Motor neuron (in vitro differentiated cells): ENCODE data around the gene ENTPD1. TPM values are rescaled to one million over a fixed set of nuclear protein-coding genes. Genes with fewer than 3 reads are reported as not detected.

Experiments
- ATAC-seq, 8 experiments: fragments of 200-7000 bp; cut with Tn5 transposase; replicated peaks in 6 of 8; 2 replicates each; pipeline ENCODE4 v1.8.0; 2021; ENCODE audit warnings: mild to moderate bottlenecking in 8 of 8, moderate library complexity in 8 of 8
- H3K27ac ChIP-seq, 2 donors: fragments of 250-450 bp; sonication (Bioruptor Pico); 2 replicates each; pipeline ENCODE4 v1.9.0; 2021; ENCODE audit warnings: antibody characterized with exemption in 2 of 2, mild to moderate bottlenecking in 2 of 2, moderate library complexity in 1 of 2
- H3K4me1 ChIP-seq, 2 donors: fragments of 250-450 bp; sonication (Bioruptor Pico); replicated peaks in 1 of 2; 2 replicates each; pipeline ENCODE4 v1.6.1; 2021; ENCODE audit warnings: antibody characterized with exemption in 2 of 2, mild to moderate bottlenecking in 2 of 2, moderate library complexity in 1 of 2
- H3K4me3 ChIP-seq, 5 donors: fragments of 250-450 bp; sonication (Bioruptor Pico); 2 replicates each; pipeline ENCODE4 v1.9.0; 2021; ENCODE audit warnings: antibody characterized with exemption in 5 of 5, mild to moderate bottlenecking in 5 of 5, moderate library complexity in 4 of 5
- WGBS, 10 experiments: fragments of 450-650 bp; shearing (Covaris generic); methylation state at CpG; one replicate each; pipeline ENCODE4 v1.0.0; 2022; 5-methylcytosine and 5-hydroxymethylcytosine counted together
- in situ Hi-C, 9 experiments: fragments of 400-800 bp; cut with MboI; loops; one replicate each; pipeline ENCODE4 v1.15.0; 2021; ENCODE audit warnings: low sequenced_read_pairs in 9 of 9, low pct_unique_long_range_greater_than_20kb in 2 of 9; ENCODE audit not compliant: unreplicated experiment in 9 of 9
- total RNA-seq, 8 experiments: library from RNA; unstranded; fragments of 300-600 nt; gene quantifications; 2 replicates each; pipeline versions ENCODE4 v1.2.3 to v1.2.4, GENCODE V29; 2022

The ENTPD1 gene
- total RNA-seq, 8 experiments from 2014 or later: 1.4 to 26.7 (median 3.7) TPM

DNA sequence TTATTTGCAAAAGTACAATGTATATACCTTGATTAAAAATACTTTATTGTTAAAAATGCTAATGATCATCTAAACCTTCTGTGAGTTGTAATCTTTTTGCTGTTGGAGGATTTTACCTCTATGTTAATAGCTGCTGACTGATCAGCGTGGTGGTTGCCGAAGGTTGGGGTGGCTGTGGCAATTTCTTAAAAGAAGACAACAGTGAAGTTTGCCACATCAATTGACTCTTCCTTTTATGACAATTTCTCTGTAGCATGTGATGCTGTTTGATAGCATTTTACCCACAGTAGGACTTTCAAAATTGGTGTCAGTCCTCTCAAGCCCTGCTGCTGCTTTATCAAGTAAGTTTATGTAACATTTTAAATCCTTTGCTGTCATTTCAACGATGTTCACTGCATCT, 16.9 kb upstream of the ENTPD1 start:
- ATAC-seq: no peak
- H3K4me1 ChIP-seq: no peaks in the 10 kb centered on the region
- WGBS, 10 experiments: 0 to 100% (median 87%) methylated on average over 1 to 3 of the region's 3 CpGs; no CpG with 5 or more reads in 2 of the 10 experiments
- in situ Hi-C loops: no loop called here
- H3K4me3 ChIP-seq: no peak overlapping the region
- no peak overlapping the region for H3K27ac ChIP-seq

DNA sequence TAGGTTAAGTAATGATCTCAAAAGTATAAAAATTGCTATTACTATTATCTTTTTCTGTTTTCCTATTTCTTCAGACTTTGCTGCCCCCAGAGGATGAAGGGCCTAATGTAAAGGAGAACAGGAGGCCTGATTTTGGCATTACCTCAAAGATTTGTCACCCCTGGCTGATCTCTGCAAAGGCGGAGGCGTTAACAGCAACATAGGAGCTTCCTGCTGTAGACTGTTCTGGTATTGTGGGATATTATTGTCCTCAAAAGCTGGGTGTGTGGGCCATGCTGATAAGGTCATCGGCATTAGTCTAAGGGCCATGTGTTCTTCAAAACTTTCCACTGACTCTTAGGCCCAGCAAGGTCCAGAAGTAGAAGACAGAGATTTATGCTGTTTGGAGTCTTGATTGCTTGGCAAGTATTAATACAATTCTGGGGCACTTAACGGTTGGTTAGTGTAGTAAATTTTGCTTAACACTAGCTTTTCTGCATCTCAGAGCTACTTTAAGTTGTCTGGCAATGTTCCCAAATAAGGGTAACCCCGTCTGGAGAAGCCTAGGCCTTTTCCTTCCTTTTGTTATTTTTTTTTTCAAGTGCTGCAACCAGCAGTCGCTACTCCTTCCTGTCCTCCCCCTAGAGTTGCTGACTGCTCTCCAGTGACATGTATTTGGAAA, 14.0 kb upstream of the ENTPD1 start:
- no peak overlapping the region for H3K27ac ChIP-seq
- no peaks in the 10 kb centered on the region for H3K4me1 ChIP-seq
- WGBS, 10 experiments: 15 to 100% (median 57%) methylated on average over 1 to 6 of the region's 6 CpGs
- H3K4me3 ChIP-seq: no peak overlapping the region
- ATAC-seq: peak in 2 of 8 experiments; percentile 17 to 43
- in situ Hi-C loops: no loop called here

DNA sequence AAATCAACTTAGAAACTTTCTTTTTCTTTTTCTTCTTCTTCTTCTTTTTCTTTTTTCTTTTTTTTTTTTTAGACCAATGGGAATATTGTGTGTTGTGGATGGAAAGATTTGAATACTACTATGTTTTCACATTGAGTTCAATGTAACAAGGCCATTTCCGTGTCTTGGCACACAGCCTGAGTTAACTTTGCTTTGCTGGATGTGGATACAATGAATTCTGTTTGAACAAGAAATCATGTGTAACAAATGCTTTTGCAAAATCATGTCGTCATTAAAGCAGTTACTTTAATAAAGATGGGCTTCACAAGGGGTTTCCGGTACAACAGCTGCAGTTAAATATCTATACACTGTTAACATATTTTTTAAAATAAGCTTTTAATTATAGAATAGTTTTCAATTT, 13.5 kb upstream of the ENTPD1 start:
- in situ Hi-C loops: no loop called here
- H3K4me3 ChIP-seq: no peak overlapping the region
- ATAC-seq: peak in 1 of 8 experiments; percentile 53
- WGBS, 10 experiments: 29 to 86% (median 63%) methylated on average over 1 to 3 of the region's 3 CpGs
- H3K27ac ChIP-seq: no peak overlapping the region
- no peaks in the 10 kb centered on the region for H3K4me1 ChIP-seq

DNA sequence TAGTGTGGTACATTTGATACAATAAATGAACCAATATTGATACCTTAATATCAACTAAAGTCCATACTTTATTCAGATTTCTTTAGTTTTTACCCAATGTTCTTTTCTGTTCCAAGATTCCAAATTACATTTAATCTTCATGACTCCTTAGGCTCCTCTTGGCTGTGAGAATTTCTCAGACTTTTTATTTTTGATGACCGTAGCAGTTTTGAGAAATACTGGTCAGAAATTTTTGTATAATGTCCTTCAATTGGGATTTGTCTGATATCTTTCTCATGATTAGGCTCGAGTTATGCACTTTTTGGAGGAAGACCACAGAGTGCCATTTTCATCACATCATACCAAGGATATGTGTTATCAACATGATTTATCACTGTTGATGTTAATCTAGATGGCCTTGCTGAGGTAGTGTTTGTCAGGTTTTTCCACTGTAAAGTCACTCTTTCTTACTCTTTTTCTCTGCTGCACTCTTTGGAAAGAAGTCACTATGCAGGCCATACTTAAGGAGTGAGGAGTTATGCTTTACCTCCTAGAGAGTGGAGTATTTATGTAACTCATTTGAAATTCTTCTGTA, 12.9 kb upstream of the ENTPD1 start:
- H3K4me1 ChIP-seq: no peaks in the 10 kb centered on the region
- H3K27ac ChIP-seq: no peak overlapping the region
- in situ Hi-C loops: no loop called here
- 0 to 100% (median 67%) methylated on average over 1 to 2 of the region's 2 CpGs; no CpG with 5 or more reads in 1 of the 10 experiments for WGBS, 10 experiments
- H3K4me3 ChIP-seq: no peak overlapping the region
- ATAC-seq: no peak

DNA sequence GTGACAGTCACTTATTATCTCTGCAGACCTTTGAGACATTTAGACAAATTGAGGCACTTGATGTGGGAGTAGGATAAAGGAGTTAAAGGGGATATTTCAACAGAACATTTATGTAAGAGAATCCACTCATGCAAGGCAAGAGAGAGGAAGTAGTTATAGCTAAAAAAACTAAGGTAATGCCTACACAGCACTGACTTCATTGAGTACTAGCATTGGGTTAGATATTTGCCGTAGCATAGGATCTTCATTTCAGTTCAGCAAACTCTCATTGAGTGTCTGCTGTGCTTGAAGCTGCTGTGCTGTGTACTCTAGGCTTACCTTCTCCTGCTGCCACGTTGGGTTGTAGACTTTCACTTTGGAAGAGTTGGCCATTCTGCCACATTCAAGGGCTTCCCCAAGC, 10.5 kb upstream of the ENTPD1 start:
- Histone ChIP-seq H3K4me3 (no peak overlapping the region), H3K4me1 (no peaks in the 10 kb centered on the region), H3K27ac (no peak overlapping the region)
- 17 to 100% (median 69%) methylated on average over 1 to 2 of the region's 2 CpGs; no CpG with 5 or more reads in 2 of the 10 experiments for whole genome bisulfite sequencing, 10 experiments
- in situ Hi-C loops: no loop called here
- ATAC-seq: no peak

DNA sequence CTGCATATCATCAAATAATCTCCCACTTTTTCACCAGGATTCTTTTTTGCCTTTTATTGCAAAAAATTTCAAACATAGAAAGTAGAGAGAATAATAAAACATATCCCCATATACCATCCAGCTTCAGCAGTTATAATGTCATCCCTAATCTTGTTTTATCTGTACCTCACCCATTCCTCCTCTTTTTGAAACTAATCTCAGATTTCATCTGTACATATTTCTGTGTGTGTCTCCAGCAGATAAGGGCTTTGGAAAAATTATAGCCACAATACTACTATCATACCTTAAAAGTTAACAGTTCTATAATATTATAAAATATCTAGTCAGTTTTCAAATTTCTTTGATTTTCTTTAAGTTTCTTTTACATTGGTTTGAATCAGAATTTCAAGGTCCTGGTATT, 7.6 kb upstream of the ENTPD1 start:
- in situ Hi-C loops: no loop called here
- no peak overlapping the region for H3K4me3 ChIP-seq
- no peak for ATAC-seq
- no peak overlapping the region for H3K27ac ChIP-seq
- no peaks in the 10 kb centered on the region for H3K4me1 ChIP-seq

DNA sequence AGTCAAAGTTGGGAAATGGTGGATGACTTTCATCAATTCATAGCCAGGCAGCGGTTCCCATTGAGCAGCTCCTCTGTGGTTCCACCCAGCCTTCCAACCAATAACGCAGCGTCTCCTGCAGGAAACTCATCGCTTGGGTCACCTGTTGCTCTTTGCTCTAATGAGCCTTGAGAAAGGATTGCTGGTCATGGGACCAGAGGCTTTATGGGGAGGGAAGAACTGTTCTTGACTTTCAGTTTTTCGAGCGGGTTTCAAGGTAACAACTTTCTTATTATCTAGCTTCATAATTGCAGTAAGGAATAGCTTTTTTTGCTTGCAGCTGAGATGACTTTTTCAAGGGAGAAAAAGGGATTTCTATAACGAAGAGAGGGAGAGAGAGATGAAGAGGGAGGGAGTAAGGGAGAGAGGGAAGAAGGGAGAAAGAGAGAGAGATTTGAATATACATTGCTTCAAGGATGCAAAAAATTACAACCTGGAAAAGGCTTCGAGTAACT, 405 bp upstream of the ENTPD1 start:
- Histone ChIP-seq H3K27ac (no peak overlapping the region), H3K4me1 (peaks cover 0 to 5% of the 10 kb centered on the region in 2 donors), H3K4me3 (no peak overlapping the region)
- ATAC-seq: peak in 3 of 8 experiments; percentile 26 to 60 (median 42)
- in situ Hi-C loops: no loop called here
- 27 to 75% (median 48%) methylated on average over 3 to 8 of the region's 8 CpGs; no CpG with 5 or more reads in 1 of the 10 experiments for WGBS, 10 experiments

DNA sequence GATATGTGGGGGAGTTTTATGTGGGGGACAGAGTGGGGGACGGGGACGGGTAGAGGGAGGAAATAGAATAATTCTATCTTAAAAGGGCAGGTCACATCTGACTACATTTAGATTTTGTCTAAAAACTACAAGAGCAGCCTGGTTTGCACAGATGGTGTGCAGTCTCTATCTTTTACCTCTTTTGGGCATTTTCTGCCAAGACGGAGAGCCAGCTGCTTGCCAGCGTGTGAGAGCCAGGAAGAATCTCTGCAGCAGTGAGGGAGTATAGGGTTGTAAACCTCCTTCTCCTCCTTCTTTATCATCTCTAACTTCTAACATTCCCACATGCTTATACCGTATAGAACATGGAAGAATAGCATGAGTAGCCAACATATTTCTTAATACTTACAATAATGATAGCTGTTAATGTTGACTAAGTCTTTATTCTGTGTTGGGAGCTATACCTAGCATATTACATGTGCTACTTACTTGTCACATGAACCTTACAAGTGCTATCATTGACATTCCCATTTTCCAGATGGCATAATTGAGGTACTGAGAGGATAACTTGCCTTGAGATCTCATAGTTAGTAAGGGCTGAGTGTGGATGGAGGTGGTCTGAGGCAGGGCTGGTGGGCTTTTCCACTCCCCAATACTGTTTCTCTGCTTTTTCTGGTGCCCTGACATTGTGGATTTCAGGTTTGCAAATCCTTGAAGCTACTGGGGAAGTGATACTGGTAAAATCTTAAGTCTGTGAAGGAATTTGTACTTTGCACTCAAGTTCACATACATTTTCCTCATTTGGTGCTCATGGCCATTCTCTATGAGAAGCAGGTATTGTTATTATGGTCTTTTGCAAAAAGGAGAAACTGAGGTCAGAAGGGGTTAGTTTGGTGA, 1.1 kb downstream of the ENTPD1 start:
- WGBS, 10 experiments: 0 to 100% (median 66%) methylated on average over 1 to 5 of the region's 5 CpGs; no CpG with 5 or more reads in 3 of the 10 experiments
- Histone ChIP-seq H3K4me3 (no peak overlapping the region), H3K27ac (no peak overlapping the region), H3K4me1 (peaks cover 0 to 5% of the 10 kb centered on the region in 2 donors)
- in situ Hi-C loops: no loop called here
- no peak for ATAC-seq

DNA sequence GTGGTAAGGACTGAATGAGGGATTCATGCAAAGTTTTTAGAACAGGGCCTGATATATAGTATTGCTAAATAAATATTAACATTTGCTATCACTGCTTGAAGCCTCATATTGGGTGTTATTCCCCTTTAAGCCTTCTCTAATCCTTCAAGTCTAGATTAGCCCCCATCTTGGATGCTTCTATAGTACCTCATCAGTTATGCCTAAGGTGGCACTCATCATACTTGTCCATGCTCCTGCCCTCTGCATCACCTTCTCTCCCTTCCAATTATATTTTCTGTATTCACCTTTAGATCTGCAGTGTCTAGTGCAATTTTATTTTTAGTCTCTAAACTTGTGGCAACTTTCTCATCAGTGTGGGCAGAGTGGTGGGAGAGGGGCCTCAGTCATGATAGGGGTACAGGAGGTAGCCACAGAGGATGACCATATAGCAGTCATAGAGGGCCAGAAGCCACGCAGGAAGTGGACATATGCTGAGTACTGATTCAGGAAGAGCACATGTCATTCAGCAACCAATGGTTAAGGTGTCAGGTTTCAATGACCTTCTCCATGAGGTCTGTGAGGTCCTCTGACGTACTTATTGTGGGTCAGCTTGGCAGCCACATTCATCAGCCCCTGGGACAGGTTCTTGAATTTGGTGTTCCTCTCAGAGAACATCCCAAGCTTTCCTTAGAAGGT, 2.5 kb downstream of the ENTPD1 start:
- in situ Hi-C loops: no loop called here
- no peak overlapping the region for H3K4me3 ChIP-seq
- no peak for ATAC-seq
- 80 to 100% (median 100%) methylated on average over 1 to 2 of the region's 2 CpGs; no CpG with 5 or more reads in 7 of the 10 experiments for WGBS, 10 experiments
- H3K27ac ChIP-seq: no peak overlapping the region
- H3K4me1 ChIP-seq: peaks cover 0 to 5% of the 10 kb centered on the region in 2 donors

DNA sequence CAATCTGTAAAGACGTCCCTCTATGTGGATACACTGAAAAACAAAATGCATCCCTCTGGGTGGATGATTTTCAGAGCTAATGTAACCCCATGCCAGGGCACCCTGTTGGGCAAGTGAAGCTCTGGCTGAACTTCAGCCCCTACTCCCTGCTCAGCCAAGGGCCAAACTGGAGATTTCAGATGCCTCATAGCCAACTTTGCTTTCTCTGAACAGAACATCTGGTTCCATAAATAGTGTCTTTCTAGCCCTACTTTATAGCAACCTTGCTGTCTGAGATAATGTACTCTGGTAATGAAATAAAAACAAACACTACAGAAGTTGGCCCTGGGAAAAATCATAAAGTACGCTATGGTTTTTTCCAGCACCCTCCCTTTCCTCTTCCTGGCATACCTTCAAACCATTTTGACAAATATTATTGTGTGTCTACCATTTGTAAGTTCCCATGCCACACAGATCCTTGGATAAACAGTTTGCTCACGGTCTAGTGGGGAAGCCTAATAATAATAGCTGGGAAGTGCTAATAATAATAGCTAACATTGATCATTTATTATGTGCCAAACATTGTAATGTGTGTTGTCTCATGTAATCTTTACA, 3.4 kb downstream of the ENTPD1 start:
- in situ Hi-C loops: no loop called here
- 8 to 100% (median 67%) methylated on average over 1 to 3 of the region's 3 CpGs; no CpG with 5 or more reads in 2 of the 10 experiments for WGBS, 10 experiments
- no peak overlapping the region for H3K27ac ChIP-seq
- peaks cover 0 to 5% of the 10 kb centered on the region in 2 donors for H3K4me1 ChIP-seq
- no peak for ATAC-seq
- no peak overlapping the region for H3K4me3 ChIP-seq

DNA sequence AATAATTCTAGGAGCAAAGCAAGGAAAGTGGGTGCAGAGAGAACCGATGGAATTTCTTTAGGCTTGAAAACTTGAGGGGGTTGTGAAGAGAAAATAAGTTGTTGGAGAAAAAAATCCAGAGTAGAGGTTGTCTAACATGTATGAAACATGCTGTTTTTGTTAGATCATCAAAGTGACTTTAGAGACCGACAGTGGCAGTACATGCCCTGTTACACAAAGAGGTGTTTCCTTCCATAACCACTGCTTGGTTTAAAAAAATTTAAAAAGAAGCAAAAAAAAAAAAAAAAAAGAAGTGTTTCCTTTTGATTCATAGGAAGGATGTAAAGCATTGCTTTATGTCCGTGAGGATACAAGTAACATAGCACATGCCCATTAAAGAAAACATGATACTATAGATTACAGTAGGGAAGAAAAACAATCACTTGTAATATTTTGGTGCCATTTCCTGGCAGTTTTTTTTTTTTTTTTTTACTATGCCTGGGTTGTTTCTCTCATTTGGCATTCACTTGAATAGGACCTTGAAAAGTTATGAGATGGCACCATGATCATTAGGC, 6.1 kb downstream of the ENTPD1 start:
- no peaks in the 10 kb centered on the region for H3K4me1 ChIP-seq
- H3K4me3 ChIP-seq: no peak overlapping the region
- in situ Hi-C loops: no loop called here
- no peak overlapping the region for H3K27ac ChIP-seq
- ATAC-seq: no peak
- WGBS, 10 experiments: 0 to 95% (median 79%) methylated on average over 1 to 3 of the region's 3 CpGs; no CpG with 5 or more reads in 1 of the 10 experiments

DNA sequence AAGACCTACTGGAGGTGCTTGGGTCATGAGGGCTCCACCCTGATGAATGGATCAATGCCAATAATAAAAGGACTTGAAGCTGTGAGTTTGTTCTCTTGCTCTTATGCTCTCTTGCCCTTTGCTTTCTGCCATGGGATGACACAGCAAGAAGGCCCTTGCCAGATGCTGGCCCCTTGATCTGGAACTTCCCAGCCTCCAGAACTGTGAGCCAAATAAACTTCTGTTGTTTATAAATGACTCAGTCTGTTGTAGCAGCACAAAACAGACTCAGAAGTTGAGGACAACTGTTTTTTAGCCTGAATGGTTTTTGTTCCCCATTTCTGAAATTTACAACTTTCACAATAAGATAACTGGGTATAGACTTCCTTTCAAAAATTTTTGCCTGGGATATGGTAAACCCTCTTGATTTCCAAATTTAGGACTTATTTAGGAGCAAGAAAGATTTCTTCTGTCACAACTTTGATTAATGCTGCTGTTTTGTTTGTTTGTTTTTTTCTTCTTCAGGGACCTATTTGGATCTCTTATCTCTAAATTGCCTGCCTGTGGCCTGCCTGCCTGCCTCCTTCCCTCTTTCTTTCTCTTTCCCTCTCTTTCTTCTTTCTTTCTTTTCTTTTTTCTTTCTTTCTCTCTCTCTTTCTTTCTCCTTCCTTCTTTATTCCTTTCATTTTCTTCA, 12.1 kb downstream of the ENTPD1 start:
- no peak for ATAC-seq
- Histone ChIP-seq H3K27ac (no peak overlapping the region), H3K4me3 (no peak overlapping the region), H3K4me1 (no peaks in the 10 kb centered on the region)
- in situ Hi-C loops: no loop called here
